ENCODE data around the gene VWA8.

The VWA8 gene

DNA sequence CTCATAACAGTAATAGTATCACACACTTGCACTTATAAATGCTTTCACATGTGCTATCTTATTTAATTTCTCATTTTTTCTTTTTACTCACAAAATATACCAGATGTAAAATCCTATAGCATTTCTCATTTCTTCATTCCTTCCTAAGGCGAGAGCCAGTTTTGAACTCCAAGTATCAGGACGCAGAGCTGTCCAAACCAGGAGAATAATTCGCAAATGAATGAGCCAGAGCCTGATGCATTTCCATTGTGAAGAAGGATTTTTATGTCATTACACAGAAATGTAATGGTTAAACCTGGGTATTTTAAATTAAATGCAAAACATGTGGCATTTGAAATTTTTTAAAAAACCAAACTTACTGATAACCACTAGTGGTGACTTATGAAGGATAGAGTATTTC, 259.2 kb downstream of the VWA8 start:
- Histone ChIP-seq H3K27me3 (ENCODE audit: low read depth, low read length) (no peaks in the 10 kb centered on the region), H4K20me1 (ENCODE audit: insufficient read depth, low read length) (no peaks in the 10 kb centered on the region), H3K36me3 (replicated peaks; ENCODE audit: low read depth, low read length) (peaks cover 7% of the 10 kb centered on the region), H3K4me3 (ENCODE audit: low read length) (no peak overlapping the region), H3K79me2 (ENCODE audit: low read length) (no peaks in the 10 kb centered on the region), H3K9me3 (ENCODE audit: insufficient read depth, low read length) (no peaks in the 10 kb centered on the region), H3K9ac (ENCODE audit: low read length) (no peak overlapping the region), H3K4me2 (ENCODE audit: low read length) (no peak overlapping the region), H3K27ac (ENCODE audit: low read length) (no peak overlapping the region), H3K4me1 (ENCODE audit: low read length) (no peaks in the 10 kb centered on the region), H2AFZ (ENCODE audit: low read depth, low read length) (no peak overlapping the region)
- no peak for TF ChIP-seq EZH2phosphoT487 (IDR thresholded peaks at IDR 0.05; ENCODE audit: low read depth)
- TF ChIP-seq, protein P1, sequence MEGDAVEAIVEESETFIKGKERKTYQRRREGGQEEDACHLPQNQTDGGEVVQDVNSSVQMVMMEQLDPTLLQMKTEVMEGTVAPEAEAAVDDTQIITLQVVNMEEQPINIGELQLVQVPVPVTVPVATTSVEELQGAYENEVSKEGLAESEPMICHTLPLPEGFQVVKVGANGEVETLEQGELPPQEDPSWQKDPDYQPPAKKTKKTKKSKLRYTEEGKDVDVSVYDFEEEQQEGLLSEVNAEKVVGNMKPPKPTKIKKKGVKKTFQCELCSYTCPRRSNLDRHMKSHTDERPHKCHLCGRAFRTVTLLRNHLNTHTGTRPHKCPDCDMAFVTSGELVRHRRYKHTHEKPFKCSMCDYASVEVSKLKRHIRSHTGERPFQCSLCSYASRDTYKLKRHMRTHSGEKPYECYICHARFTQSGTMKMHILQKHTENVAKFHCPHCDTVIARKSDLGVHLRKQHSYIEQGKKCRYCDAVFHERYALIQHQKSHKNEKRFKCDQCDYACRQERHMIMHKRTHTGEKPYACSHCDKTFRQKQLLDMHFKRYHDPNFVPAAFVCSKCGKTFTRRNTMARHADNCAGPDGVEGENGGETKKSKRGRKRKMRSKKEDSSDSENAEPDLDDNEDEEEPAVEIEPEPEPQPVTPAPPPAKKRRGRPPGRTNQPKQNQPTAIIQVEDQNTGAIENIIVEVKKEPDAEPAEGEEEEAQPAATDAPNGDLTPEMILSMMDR (IDR thresholded peaks at IDR 0.05; ENCODE audit: low read depth, low read length): no peak

DNA sequence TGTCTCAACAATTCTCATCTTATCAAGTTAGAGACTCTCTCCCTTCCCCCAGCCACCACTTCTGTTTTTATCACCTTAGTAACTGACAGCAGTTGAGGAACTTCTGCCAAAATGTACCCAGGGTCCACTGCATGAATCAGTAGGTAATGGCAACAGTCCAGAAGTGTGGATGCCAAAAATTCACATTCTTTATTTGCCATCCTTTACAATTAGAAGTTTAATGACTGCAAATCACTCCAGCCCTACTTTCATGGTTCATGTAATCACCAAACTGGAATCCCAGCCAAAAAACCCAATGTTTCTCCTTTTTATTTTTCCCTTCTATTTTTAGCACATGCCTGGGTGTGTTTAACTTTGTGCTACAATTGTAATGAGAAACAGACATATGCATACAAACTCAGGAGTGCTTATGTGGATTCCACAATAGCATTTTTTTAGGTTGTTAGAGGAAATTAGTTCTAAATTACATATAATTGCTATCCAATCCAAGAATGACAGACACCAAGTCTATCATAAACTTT, 260.1 kb downstream of the VWA8 start:
- no peaks in the 10 kb centered on the region for H4K20me1 ChIP-seq (ENCODE audit: insufficient read depth, low read length)
- H3K27me3 ChIP-seq (ENCODE audit: low read depth, low read length): no peaks in the 10 kb centered on the region
- no peaks in the 10 kb centered on the region for H3K9me3 ChIP-seq (ENCODE audit: insufficient read depth, low read length)
- no peaks in the 10 kb centered on the region for H3K79me2 ChIP-seq (ENCODE audit: low read length)
- no peak for TF ChIP-seq EZH2phosphoT487 (IDR thresholded peaks at IDR 0.05; ENCODE audit: low read depth)
- no peak overlapping the region for H3K4me3 ChIP-seq (ENCODE audit: low read length)
- H2AFZ ChIP-seq (ENCODE audit: low read depth, low read length): no peak overlapping the region
- H3K36me3 ChIP-seq (replicated peaks; ENCODE audit: low read depth, low read length): peaks cover 7% of the 10 kb centered on the region
- no peak overlapping the region for H3K27ac ChIP-seq (ENCODE audit: low read length)
- no peak overlapping the region for H3K4me2 ChIP-seq (ENCODE audit: low read length)
- H3K4me1 ChIP-seq (ENCODE audit: low read length): no peaks in the 10 kb centered on the region
- no peak overlapping the region for H3K9ac ChIP-seq (ENCODE audit: low read length)

DNA sequence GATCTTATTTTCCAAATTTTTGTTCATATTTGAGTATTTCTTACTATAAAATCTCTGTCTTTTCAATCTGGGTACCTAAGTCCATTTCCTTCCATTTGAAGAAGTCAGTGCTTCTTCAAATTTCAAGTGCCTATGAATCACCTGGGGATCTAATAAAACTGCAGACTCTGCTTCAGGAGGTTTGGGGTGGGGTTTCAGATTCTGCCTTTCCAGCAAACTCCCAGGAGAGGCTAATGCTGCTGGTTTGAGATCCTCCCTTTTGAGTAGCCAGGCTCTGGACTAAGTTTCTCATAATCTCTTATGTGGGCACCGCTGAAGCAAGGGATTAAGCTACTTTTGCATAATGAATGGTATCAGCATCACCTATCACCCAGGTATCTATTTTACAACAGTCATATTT, 261.1 kb downstream of the VWA8 start:
- no peaks in the 10 kb centered on the region for H3K79me2 ChIP-seq (ENCODE audit: low read length)
- H3K27me3 ChIP-seq (ENCODE audit: low read depth, low read length): no peaks in the 10 kb centered on the region
- H3K4me1 ChIP-seq (ENCODE audit: low read length): peaks cover 9% of the 10 kb centered on the region
- H2AFZ ChIP-seq (ENCODE audit: low read depth, low read length): no peak overlapping the region
- TF ChIP-seq EZH2phosphoT487 (IDR thresholded peaks at IDR 0.05; ENCODE audit: low read depth): no peak
- TF ChIP-seq, protein P1 (IDR thresholded peaks at IDR 0.05; ENCODE audit: low read depth, low read length): no peak
- H3K36me3 ChIP-seq (replicated peaks; ENCODE audit: low read depth, low read length): peaks cover 7% of the 10 kb centered on the region
- no peak overlapping the region for H3K4me2 ChIP-seq (ENCODE audit: low read length)
- no peaks in the 10 kb centered on the region for H3K9me3 ChIP-seq (ENCODE audit: insufficient read depth, low read length)
- no peak overlapping the region for H3K9ac ChIP-seq (ENCODE audit: low read length)
- H3K27ac ChIP-seq (ENCODE audit: low read length): no peak overlapping the region
- no peak overlapping the region for H3K4me3 ChIP-seq (ENCODE audit: low read length)
- no peaks in the 10 kb centered on the region for H4K20me1 ChIP-seq (ENCODE audit: insufficient read depth, low read length)

DNA sequence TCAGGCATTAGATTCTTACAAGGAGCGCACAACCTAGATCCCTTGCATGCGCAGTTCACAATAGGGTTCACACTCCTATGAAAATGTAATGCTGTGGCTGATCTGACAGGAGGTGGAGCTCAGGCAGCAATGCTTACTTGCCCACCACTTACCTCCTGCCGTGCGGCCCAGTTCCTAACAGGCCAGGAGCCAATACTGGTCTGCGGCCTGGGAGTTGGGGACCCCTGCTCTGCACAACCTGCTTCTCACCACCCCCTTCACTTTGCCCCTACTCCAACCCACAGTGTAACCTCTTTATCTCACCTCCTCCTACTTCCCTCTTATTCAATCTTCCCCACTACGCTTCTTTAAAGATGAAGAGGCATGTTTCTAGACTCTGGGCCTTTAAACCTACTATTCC, 263.3 kb downstream of the VWA8 start:
- Histone ChIP-seq H3K4me3 (ENCODE audit: low read length) (no peak overlapping the region), H3K36me3 (replicated peaks; ENCODE audit: low read depth, low read length) (peaks cover 7% of the 10 kb centered on the region), H2AFZ (ENCODE audit: low read depth, low read length) (no peak overlapping the region), H3K79me2 (ENCODE audit: low read length) (no peaks in the 10 kb centered on the region), H3K4me2 (ENCODE audit: low read length) (no peak overlapping the region), H3K9me3 (ENCODE audit: insufficient read depth, low read length) (no peaks in the 10 kb centered on the region), H3K27ac (ENCODE audit: low read length) (no peak overlapping the region), H3K4me1 (ENCODE audit: low read length) (peaks cover 12% of the 10 kb centered on the region), H3K9ac (ENCODE audit: low read length) (no peak overlapping the region), H3K27me3 (ENCODE audit: low read depth, low read length) (no peaks in the 10 kb centered on the region), H4K20me1 (ENCODE audit: insufficient read depth, low read length) (no peaks in the 10 kb centered on the region)
- TF ChIP-seq EZH2phosphoT487 (IDR thresholded peaks at IDR 0.05; ENCODE audit: low read depth): no peak
- TF ChIP-seq, protein P1 (IDR thresholded peaks at IDR 0.05; ENCODE audit: low read depth, low read length): no peak

Measured in OCI-LY3 (cell line).